GM13976 (cell line): ENCODE measurements around the gene TMEM108.

Experiments used
- DNase-seq: peaks from one replicate; pipeline ENCODE4 v3.0.0; 2012; ENCODE audit warnings: low spot score
- in situ Hi-C: fragments of 300-500 bp; cut with MboI; formaldehyde crosslinking; loops from one replicate; pipeline ENCODE4 v1.12.0; 2022; ENCODE audit warnings: low sequenced_read_pairs, mixed read lengths, inconsistent platforms; ENCODE audit not compliant: unreplicated experiment
- TF ChIP-seq, protein P1 (sequence below): IDR thresholded peaks from 2 replicates; pipeline ENCODE4 v1.5.1; 2012; ENCODE audit warnings: borderline replicate concordance, mild to moderate bottlenecking; ENCODE audit not compliant: insufficient read depth; ENCODE audit errors: extremely low read depth, missing control alignments, control extremely low read depth

Gene TMEM108

GRCh38 chr3:133049491-133049890 is 11.3 kb downstream of the TMEM108 start:
- in situ Hi-C loops: loop anchor here (25.0 kb wide), 2 partner anchors 312 to 338 kb away; no protein-coding TSS in a partner anchor
- DNase-seq: no peak
- TF ChIP-seq, protein P1, sequence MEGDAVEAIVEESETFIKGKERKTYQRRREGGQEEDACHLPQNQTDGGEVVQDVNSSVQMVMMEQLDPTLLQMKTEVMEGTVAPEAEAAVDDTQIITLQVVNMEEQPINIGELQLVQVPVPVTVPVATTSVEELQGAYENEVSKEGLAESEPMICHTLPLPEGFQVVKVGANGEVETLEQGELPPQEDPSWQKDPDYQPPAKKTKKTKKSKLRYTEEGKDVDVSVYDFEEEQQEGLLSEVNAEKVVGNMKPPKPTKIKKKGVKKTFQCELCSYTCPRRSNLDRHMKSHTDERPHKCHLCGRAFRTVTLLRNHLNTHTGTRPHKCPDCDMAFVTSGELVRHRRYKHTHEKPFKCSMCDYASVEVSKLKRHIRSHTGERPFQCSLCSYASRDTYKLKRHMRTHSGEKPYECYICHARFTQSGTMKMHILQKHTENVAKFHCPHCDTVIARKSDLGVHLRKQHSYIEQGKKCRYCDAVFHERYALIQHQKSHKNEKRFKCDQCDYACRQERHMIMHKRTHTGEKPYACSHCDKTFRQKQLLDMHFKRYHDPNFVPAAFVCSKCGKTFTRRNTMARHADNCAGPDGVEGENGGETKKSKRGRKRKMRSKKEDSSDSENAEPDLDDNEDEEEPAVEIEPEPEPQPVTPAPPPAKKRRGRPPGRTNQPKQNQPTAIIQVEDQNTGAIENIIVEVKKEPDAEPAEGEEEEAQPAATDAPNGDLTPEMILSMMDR: no peak

DNA sequence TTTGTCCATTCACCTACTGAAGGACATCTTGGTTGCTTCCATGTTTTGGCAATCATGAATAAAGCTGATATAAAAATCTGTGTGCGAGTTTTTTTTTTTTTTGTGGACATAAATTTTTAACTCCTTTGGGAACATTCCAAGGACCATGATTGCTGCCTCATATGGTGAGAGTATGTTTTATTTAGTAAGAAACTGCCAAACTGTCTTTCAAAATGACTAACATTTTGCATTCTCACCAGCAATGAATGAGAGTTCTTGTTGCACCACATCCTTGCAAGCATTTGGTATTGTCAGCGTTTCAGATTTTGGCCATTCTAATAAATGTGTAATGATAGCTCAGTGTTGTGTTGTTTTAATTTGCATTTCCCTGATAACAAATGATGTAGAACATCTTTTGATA is 12.7 kb downstream of the TMEM108 start:
- TF ChIP-seq, protein P1: no peak
- DNase-seq: no peak
- in situ Hi-C loops: no loop called here

DNA sequence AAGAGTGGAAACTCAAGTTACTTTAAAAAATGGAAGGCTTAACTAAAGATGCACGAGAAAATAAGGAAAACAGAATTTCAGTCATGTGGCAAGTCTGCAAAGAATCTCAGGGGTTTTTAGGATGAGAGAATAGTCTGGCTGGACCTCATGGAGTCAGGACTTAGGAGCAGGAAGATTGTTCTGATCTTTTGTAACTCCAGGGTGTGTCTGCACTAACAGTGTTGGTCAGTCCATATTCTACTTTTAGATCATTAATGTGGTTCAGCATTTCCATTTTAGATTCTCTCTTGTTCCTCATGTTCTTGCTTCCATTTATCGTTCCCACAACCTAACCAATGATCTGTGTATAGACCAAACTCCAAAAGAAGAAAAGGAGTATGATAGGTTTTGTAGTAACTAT is 15.3 kb downstream of the TMEM108 start:
- TF ChIP-seq, protein P1: no peak
- no peak for DNase-seq
- in situ Hi-C loops: no loop called here

DNA sequence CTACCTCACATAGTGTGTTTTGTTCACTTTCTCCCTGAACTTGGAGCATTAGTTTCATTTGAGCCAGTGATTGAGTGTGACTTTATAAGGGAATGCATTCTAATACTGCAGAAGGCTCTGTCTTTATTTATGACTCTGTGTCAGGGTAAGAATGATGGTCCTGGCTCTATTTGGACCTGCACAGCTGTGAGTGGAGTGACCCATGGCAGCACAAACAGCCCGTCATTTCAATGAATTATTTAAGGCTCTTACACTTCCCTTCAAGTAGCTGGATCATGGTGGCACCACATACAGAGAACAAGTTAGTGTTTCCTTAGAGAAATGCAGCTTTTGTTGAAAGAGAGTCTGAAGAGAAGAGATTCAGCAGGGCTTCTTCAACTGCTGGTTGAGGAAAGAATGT is 16.4 kb downstream of the TMEM108 start:
- in situ Hi-C loops: no loop called here
- TF ChIP-seq, protein P1: no peak
- DNase-seq: no peak

- TF ChIP-seq, protein P1: no peak
- in situ Hi-C loops: no loop called here
- DNase-seq: no peak
These were observed 17.1 kb downstream of the TMEM108 start for GRCh38 chr3:133055339-133055738.

- DNase-seq: no peak
- TF ChIP-seq, protein P1: no peak
- in situ Hi-C loops: no loop called here
These were observed 20.1 kb downstream of the TMEM108 start for GRCh38 chr3:133058243-133058642.

DNA sequence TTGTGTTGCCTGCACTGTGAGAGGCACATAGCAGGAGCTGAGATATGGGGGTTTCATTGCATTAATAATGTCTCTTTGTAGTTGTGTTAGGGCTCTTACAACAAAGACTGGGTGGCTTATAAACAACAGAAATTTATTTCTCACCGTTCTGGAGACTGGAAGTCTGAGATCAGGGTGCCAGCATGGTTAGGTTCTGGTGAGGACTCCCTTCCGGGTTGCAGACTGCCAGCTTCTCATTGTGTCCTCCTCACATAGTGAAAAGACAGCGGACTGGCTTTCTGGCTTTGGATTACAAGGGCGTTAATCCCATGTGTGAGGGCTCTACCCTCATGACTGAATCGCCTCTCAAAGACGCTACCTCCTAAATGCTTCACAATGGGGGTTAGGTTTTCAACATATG is 20.6 kb downstream of the TMEM108 start:
- in situ Hi-C loops: no loop called here
- TF ChIP-seq, protein P1: no peak
- no peak for DNase-seq
